SH-SY5Y (cell line): ENCODE results near the gene STAT5B.

Source experiments
- GATA2 ChIP-seq: IDR thresholded peaks from 2 replicates; pipeline ENCODE4 v1.6.1; 2011; ENCODE audit warnings: mild to moderate bottlenecking, low read depth, low read length
- GATA3 ChIP-seq: IDR thresholded peaks from 2 replicates; pipeline ENCODE4 v1.6.1; 2011; ENCODE audit warnings: low read depth, mild to moderate bottlenecking, low read length, moderate library complexity

GRCh38 chr17:42322382-42323267 lies 46.4 kb upstream of the STAT5B start:
- TF ChIP-seq GATA2 (no peak), GATA3 (no peak)
